Fibroblast of lung (primary cell): ENCODE measurements around the gene KRTAP7-1.

ENCODE experiments used
- CTCF ChIP-seq, 2 donors: IDR thresholded peaks in 1 of 2; conservative IDR thresholded peaks in 1 of 2; 1 replicate in 1 of 2; 2 replicates in 1 of 2; pipeline ENCODE4 v1.5.1; 2011 to 2012; ENCODE audit warnings: low read length in 2 of 2, control low read depth in 1 of 2, inconsistent platforms in 1 of 2, low read depth in 1 of 2, mild to moderate bottlenecking in 1 of 2
- EZH2 ChIP-seq: IDR thresholded peaks from 2 replicates; pipeline ENCODE4 v1.5.1; 2012; ENCODE audit warnings: low read length, control low read depth, mild to moderate bottlenecking; ENCODE audit errors: missing control alignments

- TF ChIP-seq CTCF (conservative IDR thresholded peaks at IDR 0.05 in 1 of 2, IDR thresholded peaks at IDR 0.05 in 1 of 2; ENCODE audit: low read depth in 1 of 2, low read length in 2 of 2) (no peak), EZH2 (no peak)
Observed at GRCh38 chr21:30813174-30813573, 16.4 kb downstream of the KRTAP7-1 start, which contains the start of gene KRTAP8-1.
